LHCN-M2 (cell line): ENCODE results near the gene SPNS1. TPM values are rescaled to one million over a fixed set of nuclear protein-coding genes. Genes with fewer than 3 reads are reported as not detected.
"Not testable (repeated sequence)": the region's sequence is repeated elsewhere in the genome, so short reads cannot be mapped to it uniquely, and the experiment has no call there.

Experiments used
- DNase-seq: peaks from one replicate; pipeline ENCODE4 v3.0.0-alpha.2; 2012; ENCODE audit warnings: low read depth
- total RNA-seq: library from RNA; depleted of rRNA; stranded (reverse); fragments of >200 nt; gene quantifications from 2 replicates; pipeline ENCODE4 v1.2.3, GENCODE V29; 2014

SPNS1 gene
- total RNA-seq, 1 experiment from 2014 or later, result 26.1 TPM

DNA sequence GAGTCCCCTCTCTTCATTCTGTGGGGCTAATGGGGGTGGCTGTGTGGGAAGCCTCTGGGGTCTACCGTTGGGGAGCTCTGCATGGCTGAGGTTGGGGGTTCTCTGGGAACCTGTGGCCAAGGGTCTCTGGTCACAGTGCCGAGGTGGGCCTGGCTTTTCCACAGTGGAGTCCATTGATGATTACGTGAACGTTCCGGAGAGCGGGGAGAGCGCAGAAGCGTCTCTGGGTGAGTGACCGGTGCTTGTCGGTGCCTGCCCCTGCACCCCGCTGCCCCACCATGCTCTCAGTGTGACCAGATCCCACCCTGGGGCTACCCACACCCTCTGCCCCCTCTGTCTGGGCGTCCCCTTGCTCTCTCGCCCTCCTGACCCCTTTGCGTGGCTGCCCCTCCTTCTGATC lies 14.8 kb downstream of the SPNS1 start:
- no peak for DNase-seq

DNA sequence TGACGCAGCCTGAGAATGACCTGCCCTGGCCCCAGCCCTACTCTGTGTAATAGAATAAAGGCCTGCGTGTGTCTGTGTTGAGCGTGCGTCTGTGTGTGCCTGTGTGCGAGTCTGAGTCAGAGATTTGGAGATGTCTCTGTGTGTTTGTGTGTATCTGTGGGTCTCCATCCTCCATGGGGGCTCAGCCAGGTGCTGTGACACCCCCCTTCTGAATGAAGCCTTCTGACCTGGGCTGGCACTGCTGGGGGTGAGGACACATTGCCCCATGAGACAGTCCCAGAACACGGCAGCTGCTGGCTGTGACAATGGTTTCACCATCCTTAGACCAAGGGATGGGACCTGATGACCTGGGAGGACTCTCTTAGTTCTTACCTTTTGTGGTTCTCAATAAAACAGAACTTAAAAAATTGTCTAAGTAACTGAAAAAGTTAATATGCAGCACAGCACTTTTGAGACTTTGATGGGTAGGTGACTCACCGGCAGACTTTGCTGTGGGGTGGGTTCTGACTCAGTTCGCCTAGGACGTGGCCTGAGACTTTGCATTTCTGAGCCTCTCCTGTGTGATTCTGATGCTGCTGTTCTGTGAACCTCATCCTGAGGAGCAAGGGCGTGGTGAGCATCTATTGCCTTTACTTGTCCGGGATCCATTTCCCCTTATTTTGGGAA lies 15.9 kb downstream of the SPNS1 start:
- DNase-seq, result no peak

DNA sequence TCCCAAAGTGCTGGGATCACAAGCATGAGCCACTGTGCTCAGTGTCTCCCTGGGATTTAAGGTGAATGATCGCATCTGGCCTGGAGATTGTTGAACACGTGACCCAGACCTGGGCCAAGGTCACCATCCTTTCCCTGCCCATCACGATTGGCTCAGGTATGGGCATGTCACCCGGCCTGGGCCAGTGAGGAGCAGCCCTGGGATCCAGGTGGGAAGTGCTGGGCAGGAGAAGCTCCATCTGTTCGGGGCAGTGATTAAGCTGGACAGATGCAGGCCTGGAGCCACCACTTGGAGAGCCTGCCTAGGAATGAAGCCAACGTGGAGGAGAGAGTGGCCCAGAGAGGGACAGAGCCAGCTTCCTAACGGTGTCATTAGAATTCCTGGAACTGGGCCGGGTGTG lies 17.1 kb downstream of the SPNS1 start:
- no peak for DNase-seq

DNA sequence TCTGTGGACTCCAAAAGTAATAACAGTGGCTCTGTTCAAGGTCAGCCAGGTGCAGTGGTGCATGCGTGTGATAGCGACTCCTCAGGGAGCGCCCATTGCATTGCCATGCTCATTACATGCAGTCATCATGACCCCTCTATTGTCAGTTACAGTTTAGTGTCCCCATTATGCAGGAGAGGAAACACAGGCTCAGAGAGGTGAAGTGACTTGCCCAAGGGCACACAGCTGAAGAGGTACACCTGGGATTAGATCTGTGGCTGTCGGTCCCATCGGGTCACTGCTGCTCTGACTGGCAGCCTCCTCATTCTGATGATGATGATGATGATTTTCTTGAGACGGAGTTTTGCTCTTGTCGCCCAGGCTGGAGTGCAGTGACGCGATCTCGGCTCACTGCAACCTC lies 17.9 kb downstream of the SPNS1 start:
- no peak for DNase-seq

DNA sequence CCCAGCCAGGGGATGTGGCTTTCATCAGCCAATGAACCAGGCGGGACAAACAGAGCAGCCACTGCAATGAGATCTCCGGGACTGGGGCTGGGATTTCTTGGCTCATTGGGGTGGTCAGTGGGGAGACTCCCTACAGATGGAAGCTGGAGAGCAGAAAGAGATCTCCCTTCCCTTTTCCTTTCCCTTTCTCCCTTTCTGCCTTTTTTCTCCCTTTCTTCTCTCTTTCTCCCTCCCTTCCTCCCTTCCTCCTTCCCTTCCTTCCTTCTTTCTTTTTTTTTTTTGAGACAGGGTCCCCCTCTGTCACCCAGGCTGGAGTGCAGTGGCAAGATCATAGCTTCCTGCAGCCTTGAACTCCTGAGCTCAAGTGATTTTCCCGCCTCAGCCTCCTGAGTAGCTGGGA lies 24.3 kb downstream of the SPNS1 start:
- DNase-seq, result no peak

DNA sequence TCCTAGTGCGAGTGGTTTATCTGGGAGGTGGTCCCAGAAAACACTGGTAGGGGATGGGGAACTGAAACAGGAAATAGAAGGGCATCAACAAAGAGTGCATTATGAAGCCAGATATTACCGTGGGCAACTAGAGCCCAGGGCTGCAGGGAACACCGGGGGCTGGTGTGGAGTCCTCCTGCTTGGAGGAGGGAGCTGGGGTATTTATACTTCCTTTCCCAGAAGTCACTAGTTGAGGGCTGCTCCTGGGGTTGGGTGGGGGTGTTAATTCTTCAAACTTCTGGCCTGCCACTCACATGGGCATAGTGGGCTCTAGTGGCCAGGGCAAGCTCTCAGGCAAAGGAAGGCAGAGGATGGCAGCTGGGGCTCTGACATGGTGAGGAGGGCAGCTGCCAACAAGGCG lies 25.0 kb downstream of the SPNS1 start:
- DNase-seq, result no peak

DNA sequence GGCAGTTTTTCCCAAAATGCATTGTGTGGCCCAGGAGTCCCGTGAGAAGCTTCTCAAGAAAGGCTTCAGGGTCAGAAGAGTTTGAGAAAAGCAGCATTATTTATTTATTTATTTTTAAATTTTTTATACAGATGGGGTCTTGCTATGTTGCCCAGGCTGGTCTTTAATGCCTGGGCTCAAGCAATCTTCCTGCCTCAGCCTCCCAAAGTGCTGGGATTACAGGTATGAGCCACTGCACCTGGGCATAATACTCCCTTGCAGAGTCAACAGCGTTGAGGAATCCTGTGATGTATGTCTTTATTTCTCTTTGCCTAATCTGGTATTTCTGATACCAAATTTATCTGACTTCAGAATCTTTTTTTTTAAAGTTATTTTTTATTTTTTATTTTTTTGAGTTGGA lies 25.4 kb downstream of the SPNS1 start:
- no peak for DNase-seq

DNA sequence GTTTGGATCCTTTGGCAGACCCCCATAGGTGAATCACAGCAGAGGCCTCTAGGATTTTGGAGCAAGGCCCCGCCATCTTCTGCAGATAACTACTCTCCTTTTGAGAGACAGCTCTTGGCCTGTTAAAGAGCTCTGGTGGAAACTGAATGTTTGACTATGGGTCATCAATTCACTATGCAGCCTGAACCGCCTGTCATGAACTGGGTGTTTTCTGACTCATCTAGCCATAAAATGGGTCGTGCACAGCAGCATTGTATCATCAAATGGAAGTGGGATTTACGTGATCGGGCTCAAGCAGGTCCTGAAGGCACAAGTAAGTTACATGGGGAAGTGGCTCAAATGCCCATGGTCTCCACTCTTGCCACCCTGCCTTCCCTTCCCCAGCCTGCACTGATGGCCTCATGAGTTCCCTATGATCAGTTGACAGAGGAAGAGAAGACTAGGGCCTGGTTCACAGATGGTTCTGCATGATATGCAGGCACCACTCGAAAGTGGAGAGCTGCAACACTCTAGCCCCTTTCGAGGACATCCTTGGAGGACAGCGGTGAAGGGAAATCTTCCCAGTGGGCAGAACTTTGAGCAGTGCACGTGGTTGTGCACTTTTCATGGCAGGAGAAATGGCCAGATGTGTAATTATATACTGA lies 30.0 kb downstream of the SPNS1 start:
- not testable (repeated sequence) for DNase-seq

DNA sequence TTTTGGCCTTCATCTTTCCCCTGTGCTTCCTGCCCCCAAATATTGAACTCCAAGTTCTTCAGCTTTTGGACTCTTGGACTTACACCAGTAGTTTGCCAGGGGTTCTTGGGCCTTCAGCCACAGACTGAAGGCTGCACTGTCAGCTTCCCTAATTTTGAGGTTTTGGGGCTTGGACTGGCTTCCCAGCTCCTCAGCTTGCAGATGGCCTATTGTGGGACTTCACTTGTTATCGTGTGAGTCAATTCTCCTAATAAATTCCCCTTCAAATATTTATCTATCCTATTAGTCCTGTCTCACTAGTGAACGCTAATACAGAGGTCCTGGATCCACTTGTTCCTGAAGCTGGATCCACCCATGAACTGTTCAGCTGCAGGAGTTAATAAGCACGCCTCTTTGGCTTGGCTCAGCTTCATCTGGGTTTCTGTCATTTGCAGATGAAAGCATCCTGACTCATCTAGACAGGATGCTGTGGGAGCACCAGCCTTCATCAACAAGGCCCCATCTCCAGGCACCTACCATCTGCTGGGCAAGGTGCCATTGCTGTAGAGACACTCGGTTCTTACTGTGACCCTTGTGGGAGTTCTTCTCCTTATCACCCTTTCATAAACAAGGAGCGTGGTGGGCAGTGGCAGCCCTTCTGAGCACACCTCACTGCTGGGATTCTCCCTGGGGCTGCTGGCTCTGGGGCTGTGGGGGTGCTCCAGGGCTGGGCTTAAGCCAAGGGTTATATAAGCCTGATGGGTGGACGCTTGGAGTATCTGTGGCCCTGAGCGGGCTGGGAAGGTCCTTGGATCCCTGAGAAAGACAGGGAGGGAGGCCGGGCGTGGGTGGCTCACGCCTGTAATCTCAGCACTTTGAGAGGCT lies 33.4 kb downstream of the SPNS1 start:
- DNase-seq, result peak; percentile 62

DNA sequence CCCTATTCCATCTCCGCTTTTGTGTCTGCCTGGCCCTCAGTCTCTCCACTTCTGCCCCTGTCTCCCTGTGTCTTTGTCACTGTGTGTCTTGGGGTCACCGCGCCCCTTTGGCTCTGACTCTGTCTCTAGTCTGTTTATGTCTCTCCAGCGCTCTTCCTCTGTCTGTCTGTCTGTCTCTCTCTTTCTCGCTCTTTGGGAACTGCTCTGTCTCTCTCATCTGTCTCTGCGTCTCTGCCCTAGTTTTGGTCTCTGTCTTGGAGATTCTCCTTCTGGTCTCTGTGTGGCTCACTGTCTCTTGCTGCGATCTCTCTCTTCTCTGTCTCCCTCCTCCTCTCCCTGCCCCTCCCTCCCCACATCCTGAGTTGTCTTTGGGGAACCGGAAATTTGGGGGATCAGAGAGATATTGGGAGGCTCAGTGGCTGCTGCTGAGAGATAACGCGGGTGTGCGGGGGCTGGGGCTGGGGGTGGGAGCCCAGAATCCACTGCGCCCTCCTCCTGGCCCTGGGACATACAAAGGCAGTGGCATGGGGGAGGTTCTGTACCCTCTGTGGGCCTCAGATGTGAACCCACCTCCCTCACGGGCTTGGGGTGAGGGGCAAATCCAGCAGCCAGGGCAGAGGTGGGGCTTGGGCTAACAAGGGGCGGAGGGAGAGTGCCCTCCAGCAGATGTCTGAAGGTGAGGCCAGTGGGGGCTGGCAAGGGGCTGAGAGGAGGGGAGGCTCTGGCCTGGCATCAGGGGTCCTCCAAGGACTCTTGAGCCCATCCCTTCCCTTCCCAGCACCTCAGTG lies 34.7 kb downstream of the SPNS1 start:
- no peak for DNase-seq

DNA sequence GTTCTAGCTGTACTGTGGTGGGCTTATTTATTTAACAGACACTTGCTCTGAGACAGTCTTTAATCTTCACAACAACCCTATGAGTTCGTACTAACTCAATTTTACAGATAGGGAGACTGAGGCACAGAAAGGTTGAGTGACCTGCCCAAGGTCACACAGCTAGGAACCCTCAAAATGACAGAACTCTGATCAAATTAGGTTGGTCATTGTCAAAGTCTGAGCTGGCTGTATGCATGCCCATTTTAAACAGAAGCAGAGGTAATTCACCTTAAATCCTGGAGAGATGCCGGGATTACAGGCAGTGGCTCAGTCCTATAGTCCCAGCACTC lies 35.2 kb downstream of the SPNS1 start:
- DNase-seq, result no peak

DNA sequence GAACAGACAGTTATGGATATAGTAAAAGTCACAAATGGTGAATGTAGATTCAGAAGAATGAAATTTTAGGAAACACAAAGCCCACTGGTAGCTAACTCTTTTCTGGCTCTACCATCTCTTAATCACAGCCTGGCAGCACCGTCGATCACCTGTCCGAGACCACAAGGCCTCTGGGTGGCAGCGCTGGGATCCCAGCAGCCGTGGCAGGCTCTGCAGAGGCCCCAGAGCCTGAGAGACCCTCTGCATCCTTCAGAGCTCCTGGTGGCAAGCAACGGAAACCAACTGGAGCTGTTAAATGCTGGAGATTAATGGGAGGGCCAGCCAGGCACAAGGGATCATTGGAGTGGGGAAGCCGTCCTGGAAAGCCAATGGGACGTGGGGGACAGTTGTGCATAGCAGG lies 36.5 kb downstream of the SPNS1 start:
- no peak for DNase-seq

DNA sequence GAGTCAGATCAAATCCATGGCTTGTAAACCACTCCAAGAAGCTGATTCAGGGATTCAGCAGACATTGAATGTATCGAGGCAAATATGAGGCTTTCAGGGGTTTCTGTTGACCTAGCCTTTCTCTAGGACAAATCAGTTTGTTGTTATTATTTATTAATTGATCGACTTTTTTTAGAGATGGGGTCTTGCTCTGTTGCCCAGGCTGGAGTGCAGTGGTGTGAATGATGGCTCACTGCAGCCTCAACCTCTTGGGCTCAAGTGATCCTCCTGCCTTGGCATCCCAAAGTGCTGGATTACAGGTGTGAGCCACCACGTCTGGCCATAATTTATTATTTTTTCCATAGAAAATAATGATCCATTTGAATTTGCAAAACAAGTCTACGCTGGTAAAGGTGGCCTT lies 37.3 kb downstream of the SPNS1 start:
- DNase-seq, result no peak

DNA sequence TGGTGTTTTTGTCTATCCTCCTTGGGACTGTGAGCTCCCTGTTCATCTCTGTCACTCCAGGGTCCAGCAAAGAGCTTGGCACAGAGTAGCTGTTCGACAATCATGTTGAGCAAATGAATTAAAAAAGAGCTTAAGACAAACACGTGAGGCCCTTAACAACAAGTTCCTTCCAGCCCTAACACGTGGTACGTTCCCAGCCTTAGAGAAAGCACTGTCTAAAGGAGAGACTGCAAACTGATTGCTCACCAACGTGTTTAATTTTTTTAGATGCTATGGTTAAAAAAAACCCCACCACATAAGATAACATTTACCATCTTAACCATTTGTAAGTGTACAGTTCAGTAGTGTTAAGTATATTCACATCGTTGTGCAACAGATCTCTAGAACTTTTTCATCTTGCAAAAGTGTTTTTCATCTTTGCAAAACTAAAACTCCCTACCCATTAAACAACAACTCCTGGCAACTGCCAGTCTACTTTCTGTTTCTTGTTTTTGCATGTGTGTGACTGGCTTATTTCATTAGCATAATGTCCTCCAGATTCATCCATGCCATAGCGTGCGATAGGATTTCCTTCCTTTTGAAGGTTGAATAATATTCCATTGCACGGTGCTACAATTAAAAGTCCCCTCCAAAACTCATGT lies 38.5 kb downstream of the SPNS1 start:
- DNase-seq, result no peak

DNA sequence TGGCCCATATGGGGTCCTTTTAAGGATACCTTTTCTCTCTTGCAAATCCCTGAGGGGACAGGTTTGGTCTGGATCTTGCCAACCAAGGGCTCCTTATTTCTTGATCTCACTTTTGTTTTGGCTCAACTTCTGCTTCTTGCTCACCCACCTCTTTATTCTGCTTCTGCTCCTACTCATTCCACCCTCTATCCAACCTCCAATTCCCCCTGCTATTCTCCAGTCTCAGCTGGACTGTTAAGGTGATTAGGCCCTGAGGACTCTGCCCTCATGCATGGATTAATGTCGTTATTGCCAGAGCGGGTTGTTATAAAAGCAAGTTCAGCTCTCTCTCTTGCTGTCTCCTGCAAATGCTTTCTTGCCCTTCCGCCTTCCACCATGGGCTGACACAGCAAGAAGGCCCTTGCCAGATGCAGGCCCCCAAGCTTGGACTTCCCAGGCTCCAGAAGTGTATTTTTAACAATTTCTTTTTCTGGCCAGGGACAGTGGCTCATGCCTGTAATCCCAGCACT lies 40.0 kb downstream of the SPNS1 start:
- DNase-seq, result no peak

DNA sequence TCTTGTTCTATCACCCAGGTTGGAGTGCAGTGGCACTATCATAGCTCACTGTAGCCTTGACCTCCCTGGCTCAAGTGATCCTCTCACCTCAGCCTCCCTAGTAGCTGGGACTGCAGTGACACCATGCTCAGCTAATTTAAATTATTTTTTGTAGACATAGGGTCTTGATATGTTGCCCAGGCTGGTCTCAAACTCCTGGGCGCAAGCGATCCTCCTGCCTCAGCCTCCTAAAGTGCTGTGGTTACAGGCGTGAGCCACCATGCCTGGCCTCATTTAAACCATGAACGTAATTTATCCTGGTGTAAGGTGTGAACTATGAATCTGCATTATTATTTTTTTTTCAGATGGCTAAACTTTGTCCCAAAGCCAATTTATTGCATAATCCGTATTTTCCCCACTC lies 47.6 kb downstream of the SPNS1 start:
- no peak for DNase-seq

DNA sequence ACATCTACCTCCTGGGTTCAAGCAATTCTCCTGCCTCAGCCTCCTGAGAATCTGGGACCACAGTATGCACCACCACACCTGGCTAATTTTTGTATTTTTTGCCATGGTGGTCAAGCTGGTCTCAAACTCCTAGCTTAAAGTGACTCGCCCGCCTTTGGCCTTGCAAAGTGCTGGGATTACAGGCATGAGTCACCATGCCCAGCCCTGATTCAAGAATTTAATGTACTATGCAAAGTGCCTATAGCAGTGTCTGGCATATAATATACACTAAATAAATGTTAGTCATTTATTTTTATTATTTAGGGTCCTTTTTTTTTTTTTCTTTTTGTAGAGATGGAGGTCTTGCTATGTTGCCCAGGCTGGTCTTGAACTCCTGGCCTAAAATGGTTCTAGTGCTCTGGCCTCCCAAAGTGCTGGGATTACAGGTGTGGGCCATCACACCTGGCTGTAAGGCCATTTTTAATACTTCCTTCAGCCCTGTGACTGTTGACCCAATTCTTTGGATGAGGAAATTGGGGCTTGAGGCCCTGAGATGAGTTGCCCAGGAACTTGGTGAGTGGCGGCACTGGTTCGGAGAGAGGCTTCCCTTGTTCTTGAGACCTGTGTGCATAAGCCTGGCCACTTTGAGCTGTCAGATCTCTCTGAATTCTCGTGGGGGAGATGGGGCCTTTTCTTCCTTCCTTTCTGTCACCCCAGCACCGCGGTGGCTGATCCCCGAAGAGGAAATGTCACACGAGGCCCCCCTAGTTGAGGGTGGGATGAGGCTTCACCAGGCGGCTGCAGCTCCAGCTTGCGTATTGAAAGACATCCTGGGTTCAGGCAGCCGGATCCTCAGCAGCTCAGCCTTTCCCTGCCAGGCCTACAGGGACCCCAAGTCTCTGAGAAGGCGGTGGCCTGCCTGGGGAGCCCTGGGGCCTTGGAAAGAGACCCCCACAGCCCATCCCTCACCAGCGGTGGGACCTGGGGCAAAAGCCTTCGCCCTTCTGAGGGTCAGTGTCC lies 49.0 kb downstream of the SPNS1 start:
- DNase-seq, result no peak

DNA sequence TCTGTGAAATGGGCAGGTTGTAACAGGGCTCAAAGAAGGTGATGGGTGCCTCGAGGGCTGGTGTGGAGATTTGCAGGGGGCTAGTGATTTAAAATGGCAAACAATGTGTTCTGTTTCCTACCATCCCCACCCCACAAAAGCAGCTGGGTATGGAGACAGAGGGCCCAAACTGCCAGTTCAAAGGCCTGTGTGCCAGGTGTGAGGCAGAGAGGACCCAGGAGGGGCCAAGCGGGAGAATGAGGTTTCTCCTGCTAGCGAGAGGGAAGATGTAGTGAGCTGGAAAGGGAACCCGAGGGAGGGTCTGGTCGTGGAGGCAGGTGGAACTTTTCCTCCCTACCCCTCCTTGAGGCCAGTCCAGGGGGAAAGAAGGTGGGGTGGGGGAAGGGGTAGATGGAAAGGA lies 49.7 kb downstream of the SPNS1 start:
- DNase-seq, result no peak

DNA sequence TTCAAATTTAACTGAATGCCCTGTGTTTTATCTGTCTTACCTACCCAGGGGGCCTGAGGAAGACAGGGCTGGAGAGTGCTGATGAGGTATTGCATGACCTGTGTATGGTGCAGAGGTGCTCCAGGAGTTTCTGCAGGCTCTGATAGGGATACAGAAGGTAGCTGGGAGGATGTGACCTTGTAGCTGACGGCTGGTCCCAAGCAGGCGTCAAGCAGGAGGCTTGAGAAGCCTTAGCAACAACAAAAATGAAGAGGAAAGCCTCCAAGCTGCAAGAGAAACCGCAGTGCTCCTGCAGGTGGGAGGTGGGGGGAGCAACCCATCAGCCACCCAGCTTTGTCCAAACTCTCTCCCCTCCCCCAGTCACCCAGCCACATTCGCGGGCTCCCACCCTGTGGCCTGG lies 50.6 kb downstream of the SPNS1 start:
- DNase-seq, result no peak

DNA sequence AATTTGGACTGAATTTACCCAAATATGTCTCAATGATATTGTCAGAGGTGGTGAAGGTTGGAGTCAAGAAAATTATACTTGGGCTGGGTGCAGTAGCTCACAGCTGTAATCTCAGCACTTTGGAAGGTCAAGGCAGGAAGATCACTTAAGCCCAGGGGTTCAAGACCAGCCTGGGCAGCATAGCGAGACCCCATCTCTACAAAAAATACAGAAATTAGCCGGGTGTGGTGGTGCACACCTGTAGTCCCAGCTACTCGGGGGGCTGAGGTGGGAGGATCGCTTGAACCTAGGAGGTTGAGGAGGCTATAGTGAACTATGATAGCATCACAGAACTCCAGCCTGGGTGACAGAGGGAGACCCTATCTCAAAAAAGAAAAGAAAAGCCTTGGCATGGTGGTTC lies 51.2 kb downstream of the SPNS1 start:
- DNase-seq, result no peak
